Measurements from ENCODE around the gene FHDC1. TPM values are rescaled to one million over a fixed set of nuclear protein-coding genes. Genes with fewer than 3 reads are reported as not detected.

FHDC1 gene
- total RNA-seq, 4 donors from 2014 or later = 4.6 to 40.4 (median 15.5) TPM

GRCh38 chr4:153014460-153014859 lies 78.3 kb downstream of the FHDC1 start:
- H3K27me3 ChIP-seq = no peaks in the 10 kb centered on the region

DNA sequence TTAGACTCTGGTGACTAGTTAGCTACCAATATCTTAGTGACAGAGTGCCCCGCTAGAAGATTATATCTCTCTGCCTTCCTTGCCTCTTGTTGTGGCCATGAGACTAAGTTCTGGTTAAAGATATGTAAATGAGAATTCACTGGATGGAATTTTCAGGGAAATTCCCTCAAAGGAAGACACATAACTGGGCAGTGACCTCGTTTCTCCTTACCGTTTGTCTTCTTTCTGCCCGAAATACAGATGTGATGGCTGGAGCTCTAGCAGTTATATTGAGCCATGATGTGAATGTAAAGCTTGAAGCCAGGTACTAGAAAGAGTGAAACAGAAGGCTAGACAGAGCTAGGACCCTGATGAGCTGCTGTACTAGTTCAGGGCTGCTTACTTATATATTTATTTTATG lies 80.5 kb downstream of the FHDC1 start:
- Histone ChIP-seq H3K27me3 (no peaks in the 10 kb centered on the region), H3K4me1 (no peaks in the 10 kb centered on the region), H3K36me3 (no peaks in the 10 kb centered on the region), H3K9me3 (no peaks in the 10 kb centered on the region), H3K4me3 (no peak overlapping the region), H3K27ac (no peak overlapping the region)
- no peak for DNase-seq
- intact Hi-C loops (cut with DNase I; ENCODE audit: low total_unique reads) (no loop called here), in situ Hi-C loops (cut with MboI; ENCODE audit: low pct_ligation_motif_present in 1 of 4, low pct_unique_long_range_greater_than_20kb in 1 of 4, low sequenced_read_pairs in 3 of 4) (no loop called here)
- WGBS, 2 donors (ENCODE audit: low coverage in 1 of 2) = 69 to 85% methylated on average over 4 of the region's 4 CpGs
- TF ChIP-seq POLR2A (IDR thresholded peaks at IDR 0.05) (no peak), EP300 (IDR thresholded peaks at IDR 0.05; ENCODE audit: low read depth) (no peak), CTCF (IDR thresholded peaks at IDR 0.05) (no peak), POLR2AphosphoS5 (IDR thresholded peaks at IDR 0.05) (no peak)

More at GRCh38 chr4:153014460-153014859, 78.3 kb downstream of the FHDC1 start:
- intact Hi-C loops (cut with DNase I; ENCODE audit: low total_unique reads) (no loop called here), in situ Hi-C loops (cut with MboI; ENCODE audit: low pct_ligation_motif_present in 1 of 4, low pct_unique_long_range_greater_than_20kb in 1 of 4, low sequenced_read_pairs in 3 of 4) (no loop called here)
- H3K36me3 ChIP-seq = no peaks in the 10 kb centered on the region
- DNase-seq = no peak
- no peak overlapping the region for H3K4me3 ChIP-seq
- no peaks in the 10 kb centered on the region for H3K9me3 ChIP-seq
- no peak for TF ChIP-seq POLR2AphosphoS5 (IDR thresholded peaks at IDR 0.05)
- TF ChIP-seq CTCF (IDR thresholded peaks at IDR 0.05) = no peak
- TF ChIP-seq POLR2A (IDR thresholded peaks at IDR 0.05) = no peak
- no peak for TF ChIP-seq EP300 (IDR thresholded peaks at IDR 0.05; ENCODE audit: low read depth)
- H3K27ac ChIP-seq = no peak overlapping the region
- H3K4me1 ChIP-seq = no peaks in the 10 kb centered on the region

- H3K36me3 ChIP-seq = no peaks in the 10 kb centered on the region
- peaks cover 0 to 4% (median 0%) of the 10 kb centered on the region in 4 donors for H3K4me1 ChIP-seq
- H3K9me3 ChIP-seq = no peaks in the 10 kb centered on the region
- no peaks in the 10 kb centered on the region for H3K27me3 ChIP-seq
- H3K27ac ChIP-seq = no peak overlapping the region
- TF ChIP-seq POLR2AphosphoS5 (IDR thresholded peaks at IDR 0.05) (no peak), POLR2A (IDR thresholded peaks at IDR 0.05) (no peak), EP300 (IDR thresholded peaks at IDR 0.05; ENCODE audit: low read depth) (no peak), CTCF (IDR thresholded peaks at IDR 0.05) (no peak)
- no peak overlapping the region for H3K4me3 ChIP-seq
- intact Hi-C loops (cut with DNase I; ENCODE audit: low total_unique reads) = no loop called here
- in situ Hi-C loops (cut with MboI; ENCODE audit: low pct_ligation_motif_present in 1 of 4, low pct_unique_long_range_greater_than_20kb in 1 of 4, low sequenced_read_pairs in 3 of 4) = no loop called here
- no peak for DNase-seq
- WGBS, 2 donors (ENCODE audit: low coverage in 1 of 2) = 93 to 100% methylated on average over 1 to 4 of the region's 4 CpGs
These were observed 81.9 kb downstream of the FHDC1 start for GRCh38 chr4:153018031-153018430.

DNA sequence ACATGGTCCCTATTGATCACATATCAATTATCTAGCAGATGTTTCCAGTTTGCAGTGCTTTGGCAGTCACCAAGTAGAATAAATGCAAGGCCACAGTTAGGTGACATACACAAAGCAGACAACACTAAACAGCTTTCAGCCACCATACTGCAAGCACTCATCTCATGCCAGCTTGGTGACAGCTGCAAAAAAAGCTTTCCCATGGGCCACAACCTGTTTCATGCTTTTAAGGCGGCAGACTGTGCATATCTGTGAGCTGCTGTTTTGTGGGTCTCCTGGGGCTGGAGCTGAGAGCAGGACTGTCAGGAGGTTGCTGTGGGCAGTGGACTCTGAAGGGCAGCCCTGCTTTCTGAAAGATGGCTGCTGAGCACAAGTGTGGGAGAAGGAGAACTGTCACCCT lies 82.6 kb downstream of the FHDC1 start:
- DNase-seq = no peak
- H3K27me3 ChIP-seq = no peaks in the 10 kb centered on the region
- H3K4me3 ChIP-seq = no peak overlapping the region
- TF ChIP-seq CTCF (IDR thresholded peaks at IDR 0.05) (no peak), EP300 (IDR thresholded peaks at IDR 0.05; ENCODE audit: low read depth) (no peak), POLR2A (IDR thresholded peaks at IDR 0.05) (no peak), POLR2AphosphoS5 (IDR thresholded peaks at IDR 0.05) (no peak)
- H3K4me1 ChIP-seq = peaks cover 0 to 10% (median 2%) of the 10 kb centered on the region in 4 donors
- no peaks in the 10 kb centered on the region for H3K36me3 ChIP-seq
- 92% methylated on average over 1 of the region's 1 CpG; no CpG with 5 or more reads in 1 of the 2 donors for WGBS, 2 donors (ENCODE audit: low coverage in 1 of 2)
- in situ Hi-C loops (cut with MboI; ENCODE audit: low pct_ligation_motif_present in 1 of 4, low pct_unique_long_range_greater_than_20kb in 1 of 4, low sequenced_read_pairs in 3 of 4) = no loop called here
- intact Hi-C loops (cut with DNase I; ENCODE audit: low total_unique reads) = no loop called here
- no peak overlapping the region for H3K27ac ChIP-seq
- H3K9me3 ChIP-seq = no peaks in the 10 kb centered on the region

Measured in transverse colon (tissue), 4 donors.